ENCODE data around the gene CTDP1. TPM values are rescaled to one million over a fixed set of nuclear protein-coding genes. Genes with fewer than 3 reads are reported as not detected.
"Not testable (repeated sequence)": the region's sequence is repeated elsewhere in the genome, so short reads cannot be mapped to it uniquely, and the experiment has no call there.

CTDP1 gene
- total RNA-seq, 2 experiments from 2014 or later: 11.9 to 15.4 TPM

- H3K4me3 ChIP-seq (ENCODE audit: low read depth, low read length, poor library complexity, severe bottlenecking): no peak overlapping the region
- BruUV-seq (replicated peaks): no TSS peak
- ChIA-PET POLR2A (no interaction called here), CTCF (ENCODE audit: unreplicated experiment) (no interaction called here)
- H4K20me1 ChIP-seq (ENCODE audit: insufficient read depth, low read length): no peaks in the 10 kb centered on the region
- no peaks in the 10 kb centered on the region for H3K36me3 ChIP-seq (ENCODE audit: insufficient read depth, low read length)
- H3K4me2 ChIP-seq (ENCODE audit: low read length): no peak overlapping the region
- H2AFZ ChIP-seq (ENCODE audit: low read length): no peak overlapping the region
- no peak for DNase-seq (ENCODE audit: low spot score)
- TF ChIP-seq CTCF (conservative IDR thresholded peaks at IDR 0.05; ENCODE audit: low read length): no peak
- no peak for TF ChIP-seq EZH2phosphoT487 (IDR thresholded peaks at IDR 0.05; ENCODE audit: borderline replicate concordance, low read depth, low read length)
- no peaks in the 10 kb centered on the region for H3K79me2 ChIP-seq (ENCODE audit: insufficient read depth, low read depth, low read length)
- intact Hi-C loops (cut with micrococcal nuclease; ENCODE audit: unreplicated experiment): no loop called here
- H3K9me2 ChIP-seq (ENCODE audit: insufficient read depth, low read length): no peaks in the 10 kb centered on the region
- H3K9me3 ChIP-seq (ENCODE audit: low read length): no peaks in the 10 kb centered on the region
- H3K4me1 ChIP-seq (ENCODE audit: insufficient read depth, low read length, poor library complexity, severe bottlenecking): no peaks in the 10 kb centered on the region
- H3K27ac ChIP-seq (ENCODE audit: low read depth, low read length, poor library complexity, severe bottlenecking): no peak overlapping the region
Measured at GRCh38 chr18:79739440-79739778, 59.8 kb downstream of the CTDP1 start.

GRCh38 chr18:79740047-79740446 is 60.4 kb downstream of the CTDP1 start:
- CTCF ChIA-PET (ENCODE audit: unreplicated experiment); H3K9me3 ChIP-seq (ENCODE audit: low read length); H3K36me3 ChIP-seq (ENCODE audit: insufficient read depth, low read length); DNase-seq (ENCODE audit: low spot score); H3K9me2 ChIP-seq (ENCODE audit: insufficient read depth, low read length); POLR2A ChIA-PET; H2AFZ ChIP-seq (ENCODE audit: low read length); H3K79me2 ChIP-seq (ENCODE audit: insufficient read depth, low read depth, low read length); H3K4me1 ChIP-seq (ENCODE audit: insufficient read depth, low read length, poor library complexity, severe bottlenecking); H3K4me2 ChIP-seq (ENCODE audit: low read length); H4K20me1 ChIP-seq (ENCODE audit: insufficient read depth, low read length); H3K4me3 ChIP-seq (ENCODE audit: low read depth, low read length, poor library complexity, severe bottlenecking); intact Hi-C loops (cut with micrococcal nuclease; ENCODE audit: unreplicated experiment); H3K27ac ChIP-seq (ENCODE audit: low read depth, low read length, poor library complexity, severe bottlenecking); BruUV-seq (replicated peaks): not testable (repeated sequence)

- TF ChIP-seq EZH2phosphoT487 (IDR thresholded peaks at IDR 0.05; ENCODE audit: borderline replicate concordance, low read depth, low read length) (no peak), CTCF (conservative IDR thresholded peaks at IDR 0.05; ENCODE audit: low read length) (no peak)
- Histone ChIP-seq H3K36me3 (ENCODE audit: insufficient read depth, low read length) (no peaks in the 10 kb centered on the region), H3K9me2 (ENCODE audit: insufficient read depth, low read length) (no peaks in the 10 kb centered on the region), H2AFZ (ENCODE audit: low read length) (no peak overlapping the region), H3K9me3 (ENCODE audit: low read length) (no peaks in the 10 kb centered on the region), H3K4me1 (ENCODE audit: insufficient read depth, low read length, poor library complexity, severe bottlenecking) (no peaks in the 10 kb centered on the region), H3K4me2 (ENCODE audit: low read length) (no peak overlapping the region), H3K79me2 (ENCODE audit: insufficient read depth, low read depth, low read length) (no peaks in the 10 kb centered on the region), H4K20me1 (ENCODE audit: insufficient read depth, low read length) (no peaks in the 10 kb centered on the region), H3K27ac (ENCODE audit: low read depth, low read length, poor library complexity, severe bottlenecking) (no peak overlapping the region), H3K4me3 (ENCODE audit: low read depth, low read length, poor library complexity, severe bottlenecking) (no peak overlapping the region)
- no peak for DNase-seq (ENCODE audit: low spot score)
- intact Hi-C loops (cut with micrococcal nuclease; ENCODE audit: unreplicated experiment): no loop called here
- ChIA-PET CTCF (ENCODE audit: unreplicated experiment) (no interaction called here), POLR2A (no interaction called here)
- no TSS peak for BruUV-seq (replicated peaks)
Measured at GRCh38 chr18:79740521-79741361, 61.1 kb downstream of the CTDP1 start.
